Immature natural killer cell (primary cell): Measurements from ENCODE around the gene RASSF7. TPM values are rescaled to one million over a fixed set of nuclear protein-coding genes. Genes with fewer than 3 reads are reported as not detected.

Experiments used
- DNase-seq, 3 donors: peaks; one replicate each; pipeline ENCODE4 v3.0.0; 2022; ENCODE audit warnings: mixed read lengths in 1 of 3
- H3K27ac Mint-ChIP-seq, 6 donors: one replicate each; pipeline ENCODE4 v1.8.0; 2020; ENCODE audit warnings: mixed read lengths in 6 of 6, mild to moderate bottlenecking in 5 of 6, inconsistent platforms in 4 of 6, moderate library complexity in 3 of 6
- H3K27me3 Mint-ChIP-seq, 3 donors: one replicate each; pipeline ENCODE4 v1.8.0; 2020 to 2021; ENCODE audit warnings: low read depth in 3 of 3, mild to moderate bottlenecking in 3 of 3, mixed read lengths in 3 of 3, moderate library complexity in 3 of 3, inconsistent platforms in 1 of 3
- H3K36me3 Mint-ChIP-seq, 3 donors: one replicate each; pipeline ENCODE4 v1.8.0; 2020; ENCODE audit warnings: mixed read lengths in 3 of 3, inconsistent platforms in 2 of 3, mild to moderate bottlenecking in 2 of 3
- H3K4me1 Mint-ChIP-seq, 2 donors: one replicate each; pipeline ENCODE4 v1.8.0; 2020; ENCODE audit warnings: inconsistent platforms in 2 of 2, mild to moderate bottlenecking in 2 of 2, mixed read lengths in 2 of 2, moderate library complexity in 1 of 2
- H3K4me3 Mint-ChIP-seq, 5 donors: one replicate each; pipeline ENCODE4 v1.8.0; 2020; ENCODE audit warnings: mild to moderate bottlenecking in 5 of 5, mixed read lengths in 5 of 5, inconsistent platforms in 3 of 5, moderate library complexity in 3 of 5
- H3K9me3 Mint-ChIP-seq, 6 donors: one replicate each; pipeline ENCODE4 v1.8.0; 2020; ENCODE audit warnings: mild to moderate bottlenecking in 6 of 6, mixed read lengths in 6 of 6, inconsistent platforms in 4 of 6, moderate library complexity in 3 of 6
- polyA plus RNA-seq, 3 donors: library from polyadenylated mRNA; unstranded; fragments of 300-500 nt; fragmentation: Illumina TruSeq; gene quantifications; one replicate each; pipeline ENCODE4 v1.2.3, GENCODE V29; 2021

RASSF7 gene
- polyA plus RNA-seq, 3 donors from 2014 or later = 20.3 to 31.9 (median 31.5) TPM

GRCh38 chr11:612201-612960 is 51.6 kb downstream of the RASSF7 start:
- Mint-ChIP-seq H3K27ac (peak overlapping the region; percentile 37 to 80 (median 60)), H3K4me3 (peak overlapping the region in 2 of 5 donors; percentile 36 to 42), H3K27me3 (peaks cover 9 to 12% (median 10%) of the 10 kb centered on the region in 3 donors), H3K9me3 (no peaks in the 10 kb centered on the region), H3K36me3 (peaks cover 0 to 7% (median 3%) of the 10 kb centered on the region in 3 donors), H3K4me1 (peaks cover 15 to 16% of the 10 kb centered on the region in 2 donors)
- DNase-seq = no peak

GRCh38 chr11:612961-613300 is 52.2 kb downstream of the RASSF7 start:
- Mint-ChIP-seq H3K36me3 (peaks cover 0 to 7% (median 3%) of the 10 kb centered on the region in 3 donors), H3K27me3 (peaks cover 9 to 12% (median 10%) of the 10 kb centered on the region in 3 donors), H3K9me3 (no peaks in the 10 kb centered on the region), H3K27ac (peak overlapping the region in 2 of 6 donors; percentile 35 to 62), H3K4me3 (no peak overlapping the region), H3K4me1 (peaks cover 15 to 16% of the 10 kb centered on the region in 2 donors)
- no peak for DNase-seq

DNA sequence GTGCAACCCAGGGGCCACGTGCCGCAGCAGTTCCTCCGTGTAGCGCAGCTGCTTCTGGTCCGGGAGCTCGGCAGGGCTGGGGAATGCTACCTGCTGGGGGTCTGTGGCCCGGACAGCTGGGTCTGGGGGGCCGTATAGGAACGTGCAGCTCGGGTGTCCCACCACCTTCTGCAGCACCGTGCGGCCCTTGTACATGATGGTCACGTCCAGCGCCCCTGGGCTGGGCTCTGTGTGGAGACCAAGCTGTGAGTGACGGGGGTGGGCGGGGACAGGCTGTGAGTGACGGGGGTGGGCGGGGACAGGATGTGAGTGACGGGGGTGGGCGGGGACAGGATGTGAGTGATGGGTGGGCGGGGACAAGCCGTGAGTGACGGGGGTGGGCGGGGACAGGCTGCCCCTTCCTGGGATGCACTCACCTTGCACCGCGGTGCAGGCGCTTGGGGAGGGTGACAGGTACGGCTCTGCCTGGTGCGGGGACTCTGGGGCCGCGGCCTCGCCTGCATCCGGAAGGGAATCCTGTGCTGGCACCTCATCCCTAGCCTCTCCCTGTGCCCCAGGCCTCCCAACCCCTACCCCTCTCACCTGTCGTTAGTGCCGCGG is 52.7 kb downstream of the RASSF7 start:
- DNase-seq = peak in 2 of 3 donors; percentile 60 to 73
- Mint-ChIP-seq H3K4me1 (peaks cover 15 to 16% of the 10 kb centered on the region in 2 donors), H3K9me3 (no peaks in the 10 kb centered on the region), H3K4me3 (no peak overlapping the region), H3K36me3 (peaks cover 0 to 7% (median 3%) of the 10 kb centered on the region in 3 donors), H3K27ac (peak overlapping the region in 3 of 6 donors; percentile 51 to 85 (median 82)), H3K27me3 (peaks cover 5 to 12% (median 10%) of the 10 kb centered on the region in 3 donors)

Other genes starting within 250 kb of the RASSF7 start
- gene IFITM1, start 246.9 kb upstream of the RASSF7 start, polyA plus RNA-seq = 1,000 to 10,000 TPM; 2,792 to 4,533 (median 3,562) TPM
- gene IFITM3, start 240.1 kb upstream of the RASSF7 start, polyA plus RNA-seq = 100 to 1,000 TPM; 138 to 675 (median 423) TPM
- under 1 TPM in 1 of 3 donors, not detected in 2; 0.53 TPM for gene B4GALNT4, start 191.5 kb upstream of the RASSF7 start, polyA plus RNA-seq
- gene PKP3, start 166.8 kb upstream of the RASSF7 start, polyA plus RNA-seq = under 1 TPM in 1 of 3 donors, not detected in 2; 0.36 TPM
- 100 to 1,000 TPM; 238 to 392 (median 259) TPM for gene SIGIRR, start 146.0 kb upstream of the RASSF7 start, polyA plus RNA-seq
- 1 to 10 TPM in 2 of 3 donors, not detected in 1; 2.3 to 4.4 TPM for gene ANO9, start 119.0 kb upstream of the RASSF7 start, polyA plus RNA-seq
- gene PTDSS2, start 110.7 kb upstream of the RASSF7 start, polyA plus RNA-seq = 10 to 100 TPM; 11.5 to 17.3 (median 16.1) TPM
- gene RNH1, start 53.7 kb upstream of the RASSF7 start, polyA plus RNA-seq = 100 to 1,000 TPM; 164 to 180 (median 168) TPM
- gene HRAS, start 25.4 kb upstream of the RASSF7 start, polyA plus RNA-seq = 10 to 100 TPM; 16.7 to 26.8 (median 18.6) TPM
- gene LRRC56, start 23.4 kb upstream of the RASSF7 start, polyA plus RNA-seq = under 1 TPM in 2 of 3 donors, not detected in 1; 0.27 to 0.89 TPM
- under 1 TPM; 0.54 to 0.95 (median 0.66) TPM for gene LMNTD2, start 232 bp upstream of the RASSF7 start, polyA plus RNA-seq
- 10 to 100 TPM in 1 of 3 donors, 1 to 10 TPM in 2; 4.0 to 17.5 (median 5.4) TPM for gene PHRF1, start 15.5 kb downstream of the RASSF7 start, polyA plus RNA-seq
- gene IRF7, start 55.0 kb downstream of the RASSF7 start, polyA plus RNA-seq = 10 to 100 TPM; 36.4 to 62.4 (median 53.9) TPM
- not detected for gene CDHR5, start 64.0 kb downstream of the RASSF7 start, polyA plus RNA-seq
- gene SCT, start 66.2 kb downstream of the RASSF7 start, polyA plus RNA-seq = not detected
- gene DRD4, start 76.3 kb downstream of the RASSF7 start, polyA plus RNA-seq = not detected
- gene DEAF1, start 134.3 kb downstream of the RASSF7 start, polyA plus RNA-seq = 10 to 100 TPM; 17.8 to 31.6 (median 18.6) TPM
- 10 to 100 TPM; 21.3 to 32.4 (median 30.4) TPM for gene TMEM80, start 134.8 kb downstream of the RASSF7 start, polyA plus RNA-seq
- 10 to 100 TPM; 12.9 to 15.1 (median 15.0) TPM for gene EPS8L2, start 145.3 kb downstream of the RASSF7 start, polyA plus RNA-seq
- 100 to 1,000 TPM; 163 to 189 (median 180) TPM for gene TALDO1, start 186.5 kb downstream of the RASSF7 start, polyA plus RNA-seq
- gene GATD1, start 216.5 kb downstream of the RASSF7 start, polyA plus RNA-seq = 1 to 10 TPM; 5.8 to 9.7 (median 6.7) TPM
- not detected for gene CEND1, start 229.1 kb downstream of the RASSF7 start, polyA plus RNA-seq
- 10 to 100 TPM in 1 of 3 donors, 1 to 10 TPM in 2; 5.2 to 14.9 (median 7.7) TPM for gene SLC25A22, start 237.3 kb downstream of the RASSF7 start, polyA plus RNA-seq
- 1 to 10 TPM; 2.6 to 7.7 (median 2.7) TPM for gene PIDD1, start 244.3 kb downstream of the RASSF7 start, polyA plus RNA-seq
- gene RPLP2, start 249.0 kb downstream of the RASSF7 start, polyA plus RNA-seq = 1,000 to 10,000 TPM in 2 of 3 donors, 100 to 1,000 TPM in 1; 640 to 2,076 (median 1,474) TPM